Endodermal cell (in vitro differentiated cells): ENCODE measurements around the gene CORIN. TPM values are rescaled to one million over a fixed set of nuclear protein-coding genes. Genes with fewer than 3 reads are reported as not detected.

Experiments used
- DNase-seq: peaks from one replicate; pipeline ENCODE4 v3.0.0-alpha.2; 2017
- H3K27ac ChIP-seq: 2 replicates; pipeline ENCODE4 v1.5.1; 2013; ENCODE audit warnings: mild to moderate bottlenecking, low read depth, low read length, moderate library complexity
- H3K27me3 ChIP-seq: 2 replicates; pipeline ENCODE4 v1.6.1; 2013; ENCODE audit warnings: mild to moderate bottlenecking, low read length, moderate library complexity; ENCODE audit not compliant: insufficient read depth, control insufficient read depth, poor library complexity, severe bottlenecking
- H3K36me3 ChIP-seq: 2 replicates; pipeline ENCODE4 v1.7.0; 2013; ENCODE audit warnings: mild to moderate bottlenecking, low read length, moderate library complexity; ENCODE audit not compliant: control insufficient read depth, insufficient read depth
- H3K4me1 ChIP-seq: one replicate; pipeline ENCODE4 v1.7.0; 2013; ENCODE audit warnings: low read length; ENCODE audit not compliant: control insufficient read depth, insufficient read depth
- H3K4me3 ChIP-seq: 2 replicates; pipeline ENCODE4 v1.5.1; 2013; ENCODE audit warnings: mild to moderate bottlenecking, low read length, moderate library complexity
- H3K9ac ChIP-seq: 2 replicates; pipeline ENCODE4 v1.6.1; 2013; ENCODE audit warnings: mild to moderate bottlenecking, low read length, moderate library complexity; ENCODE audit not compliant: poor library complexity, severe bottlenecking; ENCODE audit errors: extremely low read depth
- H3K9me3 ChIP-seq: 2 replicates; pipeline ENCODE4 v1.6.1; 2013; ENCODE audit warnings: mild to moderate bottlenecking, low read length, moderate library complexity; ENCODE audit not compliant: control insufficient read depth
- H3K27ac Mint-ChIP-seq: 2 replicates; pipeline ENCODE4 v1.8.0; 2020; ENCODE audit warnings: mixed read lengths
- H3K27me3 Mint-ChIP-seq: 2 replicates; pipeline ENCODE4 v1.8.0; 2021; ENCODE audit warnings: mild to moderate bottlenecking, mixed read lengths; ENCODE audit not compliant: insufficient read depth
- H3K36me3 Mint-ChIP-seq: 2 replicates; pipeline ENCODE4 v1.8.0; 2020; ENCODE audit warnings: low read depth, mixed read lengths
- H3K4me1 Mint-ChIP-seq: 2 replicates; pipeline ENCODE4 v1.8.0; 2020; ENCODE audit warnings: mixed read lengths
- H3K4me3 Mint-ChIP-seq: 2 replicates; pipeline ENCODE4 v1.8.0; 2020; ENCODE audit warnings: mild to moderate bottlenecking, moderate library complexity, mixed read lengths
- H3K9me3 Mint-ChIP-seq: 2 replicates; pipeline ENCODE4 v1.8.0; 2020; ENCODE audit warnings: mild to moderate bottlenecking, mixed read lengths
- WGBS, 2 experiments: methylation state at CpG; one replicate each; pipeline versions ENCODE4 v1.1.5 to v1.1.7; 2013; ENCODE audit warnings: missing lambda C conversion rate in 2 of 2, mixed read lengths in 1 of 2; ENCODE audit not compliant: insufficient coverage in 1 of 2, insufficient read length in 1 of 2; 5-methylcytosine and 5-hydroxymethylcytosine counted together
- total RNA-seq, 2 donors: library from RNA; stranded (reverse); fragmentation: NEBNext Ultra II Directional in 1 of 2; extraction: Animal tissue kit (Norgen Biotek cat#: 25700) in 1 of 2; gene quantifications; 2 replicates in 1 of 2; 3 replicates in 1 of 2; pipeline ENCODE4 v1.2.1, GENCODE V29; 2021
- TF ChIP-seq, protein P1 (sequence below): fragments of 200-600 bp; sonication (generic); conservative IDR thresholded peaks from 2 replicates; pipeline ENCODE4 v1.5.0; 2021; ENCODE audit warnings: antibody characterized with exemption, mild to moderate bottlenecking

The CORIN gene
- total RNA-seq, 2 donors from 2014 or later = 0.53 TPM; not detected in 1

DNA sequence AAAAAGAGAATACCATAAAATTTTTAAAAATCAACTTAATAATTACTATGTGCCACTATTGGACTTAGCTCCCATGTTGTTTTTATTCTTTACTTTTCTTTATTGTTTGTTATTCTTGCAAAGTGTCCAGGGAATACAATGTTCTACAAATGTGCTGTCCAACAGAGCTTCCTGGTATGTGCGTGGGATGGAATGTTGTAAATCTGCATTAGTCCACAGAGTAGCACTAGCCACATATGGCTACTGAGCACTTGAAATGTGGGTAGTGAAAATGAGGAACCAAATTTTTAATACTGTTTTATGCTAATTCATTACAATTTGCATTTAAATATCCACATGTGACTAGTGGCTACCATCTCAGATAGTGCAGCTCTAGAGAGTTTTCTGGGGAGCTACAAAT lies 14.3 kb upstream of the CORIN start:
- Histone ChIP-seq H3K9ac (no peak overlapping the region), H3K36me3 (peaks cover 75% of the 10 kb centered on the region), H3K27me3 (no peaks in the 10 kb centered on the region), H3K4me1 (no peaks in the 10 kb centered on the region), H3K27ac (no peak overlapping the region), H3K9me3 (peaks cover 5% of the 10 kb centered on the region), H3K4me3 (no peak overlapping the region)
- DNase-seq = no peak
- no peaks in the 10 kb centered on the region for H3K9me3 Mint-ChIP-seq
- 100% methylated on average over 1 of the region's 1 CpG for WGBS, 2 experiments
- no peak overlapping the region for H3K27ac Mint-ChIP-seq
- H3K27me3 Mint-ChIP-seq = no peaks in the 10 kb centered on the region
- no peaks in the 10 kb centered on the region for H3K4me1 Mint-ChIP-seq
- TF ChIP-seq, protein P1, sequence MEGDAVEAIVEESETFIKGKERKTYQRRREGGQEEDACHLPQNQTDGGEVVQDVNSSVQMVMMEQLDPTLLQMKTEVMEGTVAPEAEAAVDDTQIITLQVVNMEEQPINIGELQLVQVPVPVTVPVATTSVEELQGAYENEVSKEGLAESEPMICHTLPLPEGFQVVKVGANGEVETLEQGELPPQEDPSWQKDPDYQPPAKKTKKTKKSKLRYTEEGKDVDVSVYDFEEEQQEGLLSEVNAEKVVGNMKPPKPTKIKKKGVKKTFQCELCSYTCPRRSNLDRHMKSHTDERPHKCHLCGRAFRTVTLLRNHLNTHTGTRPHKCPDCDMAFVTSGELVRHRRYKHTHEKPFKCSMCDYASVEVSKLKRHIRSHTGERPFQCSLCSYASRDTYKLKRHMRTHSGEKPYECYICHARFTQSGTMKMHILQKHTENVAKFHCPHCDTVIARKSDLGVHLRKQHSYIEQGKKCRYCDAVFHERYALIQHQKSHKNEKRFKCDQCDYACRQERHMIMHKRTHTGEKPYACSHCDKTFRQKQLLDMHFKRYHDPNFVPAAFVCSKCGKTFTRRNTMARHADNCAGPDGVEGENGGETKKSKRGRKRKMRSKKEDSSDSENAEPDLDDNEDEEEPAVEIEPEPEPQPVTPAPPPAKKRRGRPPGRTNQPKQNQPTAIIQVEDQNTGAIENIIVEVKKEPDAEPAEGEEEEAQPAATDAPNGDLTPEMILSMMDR = no peak
- no peak overlapping the region for H3K4me3 Mint-ChIP-seq
- peaks cover 58% of the 10 kb centered on the region for H3K36me3 Mint-ChIP-seq

DNA sequence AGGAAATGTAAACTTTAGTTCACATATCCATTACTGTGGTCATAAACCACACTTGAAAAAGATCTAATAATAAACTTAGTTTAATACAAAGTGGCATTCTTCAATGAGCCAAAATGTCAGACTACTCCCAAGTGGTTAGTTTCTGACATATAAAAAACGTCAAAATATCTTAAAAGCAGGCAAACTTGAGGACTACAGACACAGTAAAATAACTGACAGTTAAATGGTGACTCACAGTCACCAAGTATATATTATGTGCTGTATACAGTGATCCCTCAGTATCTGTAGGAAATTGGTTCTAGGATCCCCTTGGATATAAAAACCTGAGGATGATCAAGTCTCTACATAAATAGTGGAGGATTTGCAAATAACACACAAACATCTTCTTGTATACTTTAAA lies 11.6 kb upstream of the CORIN start:
- no peak overlapping the region for H3K27ac ChIP-seq
- TF ChIP-seq, protein P1 = no peak
- Mint-ChIP-seq H3K4me3 (no peak overlapping the region), H3K36me3 (peaks cover 61% of the 10 kb centered on the region), H3K27ac (no peak overlapping the region), H3K4me1 (no peaks in the 10 kb centered on the region), H3K9me3 (peaks cover 6% of the 10 kb centered on the region), H3K27me3 (no peaks in the 10 kb centered on the region)
- no peaks in the 10 kb centered on the region for H3K27me3 ChIP-seq
- peaks cover 6% of the 10 kb centered on the region for H3K9me3 ChIP-seq
- no peaks in the 10 kb centered on the region for H3K4me1 ChIP-seq
- H3K9ac ChIP-seq = no peak overlapping the region
- peaks cover 65% of the 10 kb centered on the region for H3K36me3 ChIP-seq
- no peak for DNase-seq
- no peak overlapping the region for H3K4me3 ChIP-seq
- WGBS, 2 experiments = 95% methylated on average over 1 of the region's 1 CpG; no CpG with 5 or more reads in 1 of the 2 experiments

DNA sequence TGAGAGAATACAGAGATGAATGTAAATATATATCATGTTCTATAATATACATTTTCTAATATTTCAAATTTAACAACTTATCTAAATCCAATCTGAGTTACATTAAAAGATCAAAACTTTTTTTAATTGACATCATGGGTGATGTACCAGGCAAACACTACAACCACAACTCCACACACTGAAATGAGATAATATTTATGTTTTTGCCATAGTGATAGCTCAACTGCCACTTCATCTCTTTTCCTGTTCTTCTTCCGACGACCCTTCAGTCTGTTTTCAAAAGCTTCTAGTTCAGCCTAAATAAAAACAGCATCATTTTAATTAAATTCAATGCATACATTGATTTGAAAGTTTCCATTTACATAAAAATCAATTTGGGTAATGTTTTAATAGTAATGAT lies 10.2 kb upstream of the CORIN start:
- H3K4me1 Mint-ChIP-seq = no peaks in the 10 kb centered on the region
- H3K36me3 ChIP-seq = peaks cover 66% of the 10 kb centered on the region
- no peak overlapping the region for H3K9ac ChIP-seq
- no peak for DNase-seq
- H3K27me3 Mint-ChIP-seq = no peaks in the 10 kb centered on the region
- peaks cover 65% of the 10 kb centered on the region for H3K36me3 Mint-ChIP-seq
- no peak overlapping the region for H3K27ac Mint-ChIP-seq
- H3K27ac ChIP-seq = no peak overlapping the region
- no peak overlapping the region for H3K4me3 Mint-ChIP-seq
- TF ChIP-seq, protein P1 = no peak
- no peaks in the 10 kb centered on the region for H3K27me3 ChIP-seq
- H3K4me1 ChIP-seq = no peaks in the 10 kb centered on the region
- no peak overlapping the region for H3K4me3 ChIP-seq
- peaks cover 6% of the 10 kb centered on the region for H3K9me3 ChIP-seq
- peaks cover 6% of the 10 kb centered on the region for H3K9me3 Mint-ChIP-seq
- 100% methylated on average over 2 of the region's 2 CpGs; no CpG with 5 or more reads in 1 of the 2 experiments for WGBS, 2 experiments
